Adipose tissue (tissue), 3 donors: ENCODE results near the gene WDR93. TPM values are rescaled to one million over a fixed set of nuclear protein-coding genes. Genes with fewer than 3 reads are reported as not detected.
"Not testable (repeated sequence)": the region's sequence is repeated elsewhere in the genome, so short reads cannot be mapped to it uniquely, and the experiment has no call there.

ENCODE experiments used
- H3K27ac ChIP-seq: one replicate; pipeline ENCODE4 v1.5.1; 2013; ENCODE audit warnings: low read depth, low read length
- WGBS, 3 donors: extraction: QIAGEN DNeasy Blood & Tissue Kit; methylation state at CpG; one replicate each; pipeline ENCODE4 v1.1.7; 2013; 5-methylcytosine and 5-hydroxymethylcytosine counted together
- polyA plus RNA-seq, 3 donors: library from polyadenylated mRNA; stranded (reverse); fragments of 200-250 nt; gene quantifications; one replicate each; pipeline ENCODE4 v1.2.3, GENCODE V29; 2013
- donor health status: healthy with polysubstance abuse.
- donor health status: Bipolar disorder and iron deficiency.
- donor health status: healthy.

The WDR93 gene
- polyA plus RNA-seq, 3 donors = 0.18 to 0.92 TPM; not detected in 1

DNA sequence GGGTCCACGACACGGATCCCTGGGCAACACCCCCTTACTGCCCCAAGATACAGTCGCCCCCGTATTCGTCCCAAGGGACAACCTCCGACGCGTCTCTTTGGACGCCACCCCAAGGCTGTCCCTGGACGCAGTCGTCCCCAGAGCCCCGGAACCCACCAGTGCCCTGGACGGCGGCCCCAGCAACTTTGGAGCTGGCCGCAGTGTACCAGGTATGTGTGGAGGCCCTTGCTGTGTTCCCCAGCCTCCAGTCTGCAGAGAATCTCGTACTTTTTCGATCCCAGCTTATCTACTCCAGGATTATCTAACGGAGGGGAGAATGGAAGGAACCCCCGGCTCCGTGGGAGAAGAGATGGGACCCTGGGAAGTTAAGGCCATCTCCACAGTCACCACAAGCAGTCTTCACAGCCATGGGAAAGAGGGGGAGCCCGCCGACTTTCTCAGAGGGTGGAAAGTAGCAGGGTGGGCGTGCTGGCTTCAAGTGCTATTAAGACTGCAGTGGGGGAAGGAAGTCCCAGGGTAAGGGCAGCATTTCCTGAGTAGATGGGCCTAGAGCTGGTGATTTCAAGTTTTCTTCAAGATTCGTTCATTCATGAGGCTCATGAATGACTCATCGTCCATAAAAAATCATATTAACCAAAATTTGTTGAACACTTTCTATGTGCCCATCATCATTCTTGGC, 86.6 kb downstream of the WDR93 start:
- 48 to 69% (median 60%) methylated on average over 25 of the region's 25 CpGs for WGBS, 3 donors
- H3K27ac ChIP-seq = no peak overlapping the region

GRCh38 chr15:89777782-89778380, 87.3 kb downstream of the WDR93 start:
- WGBS, 3 donors = 84 to 91% (median 87%) methylated on average over 10 of the region's 10 CpGs
- H3K27ac ChIP-seq = no peak overlapping the region

- no peak overlapping the region for H3K27ac ChIP-seq
- WGBS, 3 donors = 79 to 84% (median 83%) methylated on average over 4 of the region's 4 CpGs
These were observed 88.2 kb downstream of the WDR93 start for GRCh38 chr15:89778861-89779260.

DNA sequence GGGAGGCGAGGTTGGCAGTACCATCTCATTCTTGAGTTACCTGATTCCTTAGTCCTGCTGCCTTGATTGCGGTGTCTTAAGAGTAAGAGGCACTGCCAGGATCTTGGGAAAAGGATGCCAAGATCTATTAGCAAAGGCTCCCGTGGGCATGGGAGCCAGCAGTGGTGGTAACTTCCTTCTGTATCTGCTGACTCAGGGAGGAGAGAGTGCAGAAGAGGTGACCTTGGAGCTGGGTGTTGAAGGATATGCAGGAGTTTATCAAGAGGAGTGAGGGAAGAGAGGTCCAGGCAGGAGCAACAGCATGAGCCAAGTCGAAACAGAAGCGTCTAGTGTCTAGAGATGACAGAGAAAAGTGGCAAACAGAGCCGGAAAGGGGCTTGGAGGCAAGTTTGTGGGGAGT, 90.0 kb downstream of the WDR93 start:
- H3K27ac ChIP-seq = no peak overlapping the region
- WGBS, 3 donors = 77 to 82% (median 77%) methylated on average over 6 of the region's 6 CpGs

DNA sequence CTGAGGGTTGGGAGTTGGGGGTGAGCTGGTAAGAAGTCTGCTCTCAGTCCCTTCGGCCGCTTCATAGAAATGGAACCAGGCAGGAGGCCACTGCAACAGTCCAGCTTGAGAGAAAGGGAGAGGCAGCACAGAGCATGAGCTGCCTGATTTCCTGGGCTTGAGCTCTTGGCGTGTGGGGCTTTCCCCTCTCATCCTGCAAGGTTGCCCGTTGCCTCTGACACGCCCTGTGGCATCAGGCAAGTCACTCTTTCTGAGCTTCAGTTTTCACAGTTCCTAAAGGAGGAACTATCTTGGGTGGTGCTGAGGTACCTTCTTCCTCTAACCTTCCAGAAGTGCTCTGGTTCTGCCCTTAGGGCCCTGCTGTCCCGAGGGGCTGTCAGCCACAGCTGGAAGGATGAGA, 90.4 kb downstream of the WDR93 start:
- WGBS, 3 donors = 61 to 93% (median 75%) methylated on average over 6 of the region's 6 CpGs
- H3K27ac ChIP-seq = no peak overlapping the region

DNA sequence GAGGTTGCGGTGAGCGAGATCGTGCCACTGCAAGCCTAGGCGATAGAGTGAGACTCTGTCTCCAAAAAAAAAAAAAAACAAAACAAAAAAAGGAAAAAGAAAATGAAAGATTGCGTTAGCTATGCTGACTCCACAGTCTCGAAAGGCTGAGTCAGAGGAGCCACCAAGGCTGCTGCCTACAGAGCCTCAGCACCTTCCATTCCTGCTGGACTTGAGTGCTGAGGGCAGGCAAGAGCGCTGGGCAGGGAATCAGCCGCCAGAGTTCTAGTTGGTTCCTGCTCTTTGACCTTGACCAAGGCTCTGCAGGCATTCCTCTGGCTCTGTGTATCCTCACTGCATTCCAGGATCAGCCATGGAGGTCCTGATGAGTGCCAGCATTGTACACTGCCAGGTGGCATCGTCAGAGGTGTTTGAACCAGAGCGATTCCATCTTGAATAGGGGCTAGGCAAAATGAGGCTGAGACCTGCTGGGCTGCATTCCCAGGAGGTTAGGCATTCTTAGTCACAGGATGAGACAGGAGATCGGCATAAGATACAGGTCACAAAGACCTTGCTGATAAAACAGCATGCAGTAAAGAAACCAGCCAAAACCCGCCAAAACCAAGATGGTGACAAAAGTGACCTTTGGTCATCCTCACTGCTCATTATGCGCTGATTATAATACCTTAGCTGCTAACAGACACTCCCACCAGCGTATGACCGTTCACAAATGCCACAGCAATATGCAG, 91.4 kb downstream of the WDR93 start:
- H3K27ac ChIP-seq = no peak overlapping the region
- 76 to 77% (median 77%) methylated on average over 15 of the region's 15 CpGs for WGBS, 3 donors

DNA sequence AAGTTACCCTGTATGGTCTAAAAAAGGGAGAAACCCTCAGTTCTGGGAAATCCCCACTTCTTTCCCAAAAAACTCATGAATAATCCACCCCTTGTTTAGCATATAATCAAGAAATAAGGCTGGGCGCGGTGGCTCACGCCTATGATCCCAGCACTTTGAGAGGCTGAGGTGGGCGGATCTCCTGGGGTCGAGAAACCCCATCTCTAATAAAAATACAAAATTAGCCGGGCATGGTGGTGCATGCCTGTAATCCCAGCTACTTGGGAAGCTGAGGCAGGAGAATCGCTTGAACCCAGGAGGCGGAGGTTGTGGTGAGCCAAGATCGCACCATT, 92.0 kb downstream of the WDR93 start:
- H3K27ac ChIP-seq = not testable (repeated sequence)
- WGBS, 3 donors = 93 to 95% (median 94%) methylated on average over 8 to 9 of the region's 9 CpGs

GRCh38 chr15:89783111-89783860, 92.7 kb downstream of the WDR93 start:
- 30 to 69% (median 68%) methylated on average over 14 of the region's 14 CpGs for WGBS, 3 donors
- no peak overlapping the region for H3K27ac ChIP-seq

GRCh38 chr15:89783861-89784685, 93.5 kb downstream of the WDR93 start:
- WGBS, 3 donors = 70 to 90% (median 88%) methylated on average over 15 of the region's 15 CpGs
- H3K27ac ChIP-seq = no peak overlapping the region

GRCh38 chr15:89784686-89784960, 94.0 kb downstream of the WDR93 start:
- 92 to 96% (median 96%) methylated on average over 7 of the region's 7 CpGs for WGBS, 3 donors

DNA sequence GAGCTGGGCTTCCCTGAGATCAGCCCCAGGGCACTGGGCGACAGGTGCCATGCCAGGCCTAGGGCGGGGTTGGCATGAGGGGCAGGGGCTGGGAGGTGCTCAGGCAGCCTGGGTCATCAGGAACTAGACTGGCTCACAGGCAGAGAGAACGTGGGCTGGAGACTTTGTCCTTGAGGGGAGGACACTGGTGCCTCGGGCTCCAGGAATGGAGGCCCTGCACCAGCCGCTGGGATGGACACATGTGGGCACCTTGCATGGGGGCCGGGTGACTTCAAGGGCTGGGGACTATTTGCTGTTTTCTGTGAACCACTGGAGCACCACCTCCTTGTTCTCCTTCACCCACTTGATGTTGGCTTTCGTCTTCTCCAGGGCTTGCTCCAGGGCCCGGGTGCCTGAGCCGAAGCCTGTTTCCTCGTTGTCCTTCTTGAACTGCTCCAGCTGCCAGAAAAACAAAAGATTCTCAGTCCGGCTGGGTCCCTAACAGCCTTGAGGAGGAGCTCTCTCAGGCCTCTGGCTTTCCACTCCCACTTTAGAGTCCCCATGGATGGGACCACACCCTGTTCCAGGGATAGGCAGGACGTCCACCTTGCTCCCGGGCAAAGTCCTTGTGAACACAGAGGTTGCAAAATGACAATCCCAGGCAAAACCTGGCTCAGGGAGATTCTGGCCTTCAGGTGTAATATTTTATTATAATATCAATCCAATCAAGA, 94.6 kb downstream of the WDR93 start:
- no peak overlapping the region for H3K27ac ChIP-seq
- whole genome bisulfite sequencing, 3 donors = 54 to 75% (median 71%) methylated on average over 13 of the region's 13 CpGs

More at GRCh38 chr15:89784686-89784960, 94.0 kb downstream of the WDR93 start:
- H3K27ac ChIP-seq = no peak overlapping the region

DNA sequence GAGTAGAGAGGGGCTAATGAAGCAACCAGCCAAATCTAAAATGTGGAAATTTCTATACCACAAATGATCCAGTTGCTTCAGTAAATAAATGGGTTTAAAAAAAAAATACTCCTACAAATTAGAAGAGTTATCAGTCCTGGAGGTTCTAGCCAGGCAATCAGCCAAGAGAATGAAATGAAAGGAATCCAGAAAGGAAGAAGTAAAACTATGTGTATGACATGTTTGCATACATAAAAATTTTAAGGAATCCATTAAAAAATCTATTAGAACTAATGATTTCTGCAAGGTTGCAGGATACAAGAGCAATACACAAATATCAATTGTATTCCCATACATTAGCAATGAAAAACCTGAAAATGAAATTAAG, 95.1 kb downstream of the WDR93 start:
- no peak overlapping the region for H3K27ac ChIP-seq

GRCh38 chr15:89787944-89788343, 97.3 kb downstream of the WDR93 start:
- WGBS, 3 donors = 78 to 97% (median 94%) methylated on average over 3 of the region's 3 CpGs
- no peak overlapping the region for H3K27ac ChIP-seq

DNA sequence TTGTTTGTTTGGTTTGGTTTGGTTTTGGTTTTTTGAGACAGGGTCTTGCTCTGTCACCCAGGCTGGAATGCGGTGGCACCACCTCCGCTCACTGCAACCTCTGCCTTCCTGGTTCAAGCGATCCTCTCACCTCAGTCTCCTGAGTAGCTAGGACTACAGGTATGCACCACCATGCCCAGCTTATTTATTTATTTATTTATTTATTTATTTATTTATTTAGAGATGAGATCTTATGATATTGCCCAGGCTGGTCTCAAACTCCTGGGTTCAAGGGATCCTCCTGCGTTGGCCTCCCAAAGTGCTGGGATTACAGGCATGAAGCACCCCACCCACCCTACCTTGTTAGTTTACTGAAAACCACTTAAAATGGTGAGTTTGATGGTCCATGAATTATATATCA, 98.0 kb downstream of the WDR93 start:
- H3K27ac ChIP-seq = not testable (repeated sequence)
- WGBS, 3 donors = 98% methylated on average over 4 of the region's 4 CpGs

DNA sequence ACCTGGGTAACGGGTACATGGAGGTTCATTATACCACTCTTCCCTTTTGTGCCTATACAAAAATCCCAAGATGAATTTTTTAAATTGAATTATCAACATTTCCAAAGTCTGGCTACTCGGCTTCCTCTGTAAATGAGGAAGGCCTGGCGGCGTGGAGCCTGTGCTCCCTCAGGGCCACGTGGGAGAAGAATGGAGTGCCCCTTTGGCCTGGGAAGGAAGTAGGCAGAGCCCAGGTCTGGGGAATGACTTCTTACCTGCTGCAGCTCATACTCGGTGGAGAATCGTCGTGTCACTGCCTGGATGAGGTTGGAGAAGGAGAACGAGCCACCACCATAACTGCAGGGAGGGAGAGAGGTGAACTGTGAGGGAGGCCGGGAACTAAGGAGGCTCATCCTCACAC, 99.6 kb downstream of the WDR93 start:
- H3K27ac ChIP-seq = no peak overlapping the region
- 73 to 81% (median 74%) methylated on average over 10 of the region's 10 CpGs for WGBS, 3 donors

GRCh38 chr15:89790661-89791060, 100.0 kb downstream of the WDR93 start:
- H3K27ac ChIP-seq = no peak overlapping the region
- WGBS, 3 donors = 87 to 92% (median 90%) methylated on average over 16 of the region's 16 CpGs

- WGBS, 3 donors = 94 to 96% (median 95%) methylated on average over 22 of the region's 22 CpGs
- no peak overlapping the region for H3K27ac ChIP-seq
These were observed 101.6 kb downstream of the WDR93 start for GRCh38 chr15:89792106-89792805.
